Fibroblast of lung (primary cell): ENCODE measurements around the gene BORCS8.

Experiments
- EZH2 ChIP-seq: IDR thresholded peaks from 2 replicates; pipeline ENCODE4 v1.5.1; 2012; ENCODE audit warnings: low read length, control low read depth, mild to moderate bottlenecking; ENCODE audit errors: missing control alignments
- TF ChIP-seq, protein P1 (sequence below), 2 donors: IDR thresholded peaks in 1 of 2; conservative IDR thresholded peaks in 1 of 2; 1 replicate in 1 of 2; 2 replicates in 1 of 2; pipeline ENCODE4 v1.5.1; 2011 to 2012; ENCODE audit warnings: low read length in 2 of 2, control low read depth in 1 of 2, inconsistent platforms in 1 of 2, low read depth in 1 of 2, mild to moderate bottlenecking in 1 of 2

DNA sequence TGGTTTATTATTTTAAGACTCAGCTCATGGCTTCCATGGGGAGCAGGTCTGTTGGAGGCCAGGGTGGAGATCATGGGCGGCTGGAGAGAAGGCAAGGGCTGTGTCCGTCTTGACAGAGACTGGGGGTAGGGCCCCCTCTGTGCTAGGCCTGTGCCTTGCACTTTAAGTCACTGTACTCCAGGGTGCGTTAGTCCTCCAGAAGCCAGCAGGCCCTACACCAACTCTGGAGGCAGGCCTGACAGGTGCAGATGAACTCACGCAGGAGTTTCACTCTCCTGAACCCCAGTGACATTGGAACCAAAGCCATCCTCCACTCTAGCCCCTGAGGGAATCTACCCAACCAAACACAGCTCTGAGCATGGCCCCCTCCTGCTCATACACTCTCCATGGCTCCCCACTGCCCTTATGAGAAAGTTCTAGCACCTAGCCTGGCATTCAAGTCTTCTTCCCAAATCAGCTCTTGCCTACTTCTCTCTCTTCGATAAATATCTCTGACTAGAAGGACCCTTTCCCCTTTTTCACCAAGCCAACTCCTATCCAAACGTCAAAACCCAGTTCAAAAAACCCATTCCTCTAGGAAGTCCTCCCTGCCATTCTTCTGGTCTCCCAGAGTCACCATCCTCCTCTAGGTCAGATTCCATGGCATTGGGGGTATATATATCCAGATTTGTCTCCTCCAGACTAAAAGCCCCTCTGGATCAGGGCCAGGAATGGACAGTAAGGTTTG, 37.0 kb downstream of the BORCS8 start:
- no peak for TF ChIP-seq EZH2
- TF ChIP-seq, protein P1, sequence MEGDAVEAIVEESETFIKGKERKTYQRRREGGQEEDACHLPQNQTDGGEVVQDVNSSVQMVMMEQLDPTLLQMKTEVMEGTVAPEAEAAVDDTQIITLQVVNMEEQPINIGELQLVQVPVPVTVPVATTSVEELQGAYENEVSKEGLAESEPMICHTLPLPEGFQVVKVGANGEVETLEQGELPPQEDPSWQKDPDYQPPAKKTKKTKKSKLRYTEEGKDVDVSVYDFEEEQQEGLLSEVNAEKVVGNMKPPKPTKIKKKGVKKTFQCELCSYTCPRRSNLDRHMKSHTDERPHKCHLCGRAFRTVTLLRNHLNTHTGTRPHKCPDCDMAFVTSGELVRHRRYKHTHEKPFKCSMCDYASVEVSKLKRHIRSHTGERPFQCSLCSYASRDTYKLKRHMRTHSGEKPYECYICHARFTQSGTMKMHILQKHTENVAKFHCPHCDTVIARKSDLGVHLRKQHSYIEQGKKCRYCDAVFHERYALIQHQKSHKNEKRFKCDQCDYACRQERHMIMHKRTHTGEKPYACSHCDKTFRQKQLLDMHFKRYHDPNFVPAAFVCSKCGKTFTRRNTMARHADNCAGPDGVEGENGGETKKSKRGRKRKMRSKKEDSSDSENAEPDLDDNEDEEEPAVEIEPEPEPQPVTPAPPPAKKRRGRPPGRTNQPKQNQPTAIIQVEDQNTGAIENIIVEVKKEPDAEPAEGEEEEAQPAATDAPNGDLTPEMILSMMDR (conservative IDR thresholded peaks at IDR 0.05 in 1 of 2, IDR thresholded peaks at IDR 0.05 in 1 of 2; ENCODE audit: low read depth in 1 of 2, low read length in 2 of 2) = no peak
